ENCODE results near the gene ITGA5. TPM values are rescaled to one million over a fixed set of nuclear protein-coding genes. Genes with fewer than 3 reads are reported as not detected.
A peak's percentile ranks its signal among the peaks of the same experiment; 100 is the strongest.

ITGA5 gene
- total and polyA plus RNA-seq, 2 of the 13 experiments (the other 11 are each of a cell fraction or from before 2014, with no cell fraction given), result 0.20 to 0.40 TPM

GRCh38 chr12:54352891-54353874 lies 65.9 kb downstream of the ITGA5 start (continued):
- TF ChIP-seq ZKSCAN5 (CRISPR knock-in tag; IDR thresholded peaks at IDR 0.05) (peak; percentile 81; the same call in 1 of the 2 replicates), ZFAT (CRISPR knock-in tag; conservative IDR thresholded peaks at IDR 0.05) (no peak), GPN1 (CRISPR knock-in tag; IDR thresholded peaks at IDR 0.05; ENCODE audit: borderline replicate concordance) (no peak), ATF2 (CRISPR knock-in tag; IDR thresholded peaks at IDR 0.05) (no peak)

DNA sequence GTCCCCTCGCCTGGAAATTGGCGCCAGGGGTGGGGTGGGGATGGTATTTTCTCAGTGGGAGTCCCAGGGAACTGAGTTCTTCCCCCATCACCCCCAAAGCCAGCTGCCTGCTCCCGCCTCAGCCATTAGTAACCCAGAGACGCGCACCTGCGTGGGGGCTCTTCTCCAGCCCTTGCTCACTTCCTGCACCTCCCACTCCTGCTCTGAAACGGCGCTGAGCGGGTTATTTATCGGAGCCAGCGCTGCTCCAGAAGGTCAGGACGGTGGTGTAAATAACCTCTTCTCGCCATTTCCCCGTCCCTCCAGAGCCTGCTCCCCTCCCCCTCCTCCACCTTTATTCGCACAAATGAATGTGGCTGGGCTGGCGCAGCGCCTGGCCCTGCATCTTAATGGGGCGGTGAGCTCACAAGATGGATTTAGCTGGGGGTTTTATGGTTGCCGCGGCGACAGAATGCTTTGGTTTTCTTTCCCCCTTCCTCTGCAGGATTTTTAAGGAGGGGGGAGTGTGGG lies 67.0 kb downstream of the ITGA5 start:
- H3K27ac ChIP-seq (ENCODE audit: extremely low read length, insufficient read depth, low read length), result no peak overlapping the region
- H3K4me3 ChIP-seq (replicated peaks in 1 of 3; ENCODE audit: insufficient read depth in 1 of 3, low read depth in 2 of 3, low read length in 3 of 3), result no peak overlapping the region
- H3K9me3 ChIP-seq (ENCODE audit: low read length), result no peaks in the 10 kb centered on the region
- 96% methylated on average over 21 of the region's 21 CpGs for WGBS (ENCODE audit: low lambda C conversion rate)
- no peak overlapping the region for H3K4me2 ChIP-seq (ENCODE audit: low read depth, low read length)
- H3K4me1 ChIP-seq (ENCODE audit: insufficient read depth, low read length), result peaks cover 26% of the 10 kb centered on the region
- FAIRE-seq (no peak), DNase-seq (ENCODE audit: low spot score) (no peak), ATAC-seq (no peak)
- no peaks in the 10 kb centered on the region for H3K27me3 ChIP-seq (ENCODE audit: control insufficient read depth in 1 of 2, insufficient read depth in 2 of 2, low read length in 2 of 2)
- no TSS peak for BruUV-seq (replicated peaks)
- ChIA-PET POLR2A (interaction anchor here (1.0 to 2.4 kb wide), 2 partner anchors 27 to 72 kb away, joined by 3 to 10 read pairs; partner anchors contain the start of genes CBX5, COPZ1 and HNRNPA1), CTCF (ENCODE audit: low intra/inter-chr PET ratio, low total read pairs) (no interaction called here)
- H4K20me1 ChIP-seq (ENCODE audit: insufficient read depth, low read length), result no peaks in the 10 kb centered on the region
- H3K9ac ChIP-seq (ENCODE audit: insufficient read depth, low read depth, low read length), result no peak overlapping the region
- in situ Hi-C loops (cut with HindIII; ENCODE audit: extremely low pct_ligation_motif_present, low pct_unique_long_range_greater_than_20kb) (no loop called here), intact Hi-C loops (cut with micrococcal nuclease; ENCODE audit: unreplicated experiment) (loop anchor here (2.0 kb wide), 1 partner anchor 23 kb away; no protein-coding TSS in a partner anchor)
- TF ChIP-seq AGO2 (optimal IDR thresholded peaks at IDR 0.05; ENCODE audit: low read depth, low read length) (peak; percentile 52), SAP130 (CRISPR knock-in tag; IDR thresholded peaks at IDR 0.05; ENCODE audit: low read depth) (no peak), ZNF264 (CRISPR knock-in tag; IDR thresholded peaks at IDR 0.05) (no peak), SMYD3 (CRISPR knock-in tag; IDR thresholded peaks at IDR 0.05) (no peak), KDM5B (CRISPR knock-in tag; IDR thresholded peaks at IDR 0.05; ENCODE audit: borderline replicate concordance) (no peak), ZNF33B (CRISPR knock-in tag; IDR thresholded peaks at IDR 0.05) (no peak), DR1 (CRISPR knock-in tag; IDR thresholded peaks at IDR 0.05) (no peak), ARNT2 (CRISPR knock-in tag; IDR thresholded peaks at IDR 0.05; ENCODE audit: low read depth) (no peak), ZNF619 (CRISPR knock-in tag; IDR thresholded peaks at IDR 0.05) (no peak)
- no peaks in the 10 kb centered on the region for H3K79me2 ChIP-seq (ENCODE audit: insufficient read depth, low read length)
- peaks cover 20 to 39% of the 10 kb centered on the region in 2 experiments for H3K36me3 ChIP-seq (replicated peaks in 1 of 2; ENCODE audit: control insufficient read depth in 1 of 2, insufficient read depth in 2 of 2, low read length in 2 of 2)
- no peak overlapping the region for H2AFZ ChIP-seq (ENCODE audit: low read length)
